SIG-M5 treated with dmso at 0.1 percent for 504 hours (cell line): ENCODE data around the gene TSFM.

Source experiments
- DNase-seq: peaks from one replicate; lab custom pipeline; 2025; ENCODE audit not compliant: unreplicated experiment; lab: John Stamatoyannopoulos, UW

The TSFM gene

GRCh38 chr12:57745485-57745881, 37.1 kb upstream of the TSFM start:
- no peak for DNase-seq

GRCh38 chr12:57746025-57746424, 36.6 kb upstream of the TSFM start:
- DNase-seq, result no peak

- no peak for DNase-seq
Measured at GRCh38 chr12:57749061-57749460, 33.5 kb upstream of the TSFM start.

GRCh38 chr12:57750561-57751431, 31.8 kb upstream of the TSFM start:
- DNase-seq, result no peak

GRCh38 chr12:57751432-57751787, 31.2 kb upstream of the TSFM start:
- DNase-seq, result no peak

- peak; percentile 100 for DNase-seq
Measured at GRCh38 chr12:57751788-57752667, 30.6 kb upstream of the TSFM start, which contains the start of gene CDK4. Gene CDK4, minus strand, starts transcription at chr12:57752310. Its CDS starts 593 bp downstream, at chr12:57751717.

- DNase-seq, result no peak
Measured at GRCh38 chr12:57752668-57753000, 30.0 kb upstream of the TSFM start.

GRCh38 chr12:57753756-57754337, 28.7 kb upstream of the TSFM start:
- no peak for DNase-seq

GRCh38 chr12:57754411-57755193, 28.0 kb upstream of the TSFM start, which contains the start of gene MARCHF9:
Gene MARCHF9, plus strand, starts transcription at chr12:57755103. Its CDS starts 426 bp downstream, at chr12:57755529.
- DNase-seq, result peak; percentile 78

GRCh38 chr12:57755194-57755453, 27.5 kb upstream of the TSFM start:
- DNase-seq, result no peak

- peak; percentile 29 for DNase-seq
Measured at GRCh38 chr12:57755454-57756372, 26.9 kb upstream of the TSFM start.

GRCh38 chr12:57756406-57757341, 25.9 kb upstream of the TSFM start:
- peak; percentile 72 for DNase-seq

- no peak for DNase-seq
Measured at GRCh38 chr12:57757771-57758170, 24.8 kb upstream of the TSFM start.

GRCh38 chr12:57758552-57759359, 23.8 kb upstream of the TSFM start:
- DNase-seq, result no peak

- peak; percentile 58 for DNase-seq
Measured at GRCh38 chr12:57759360-57759980, 23.1 kb upstream of the TSFM start.

GRCh38 chr12:57760347-57760982, 22.1 kb upstream of the TSFM start:
- DNase-seq, result no peak

GRCh38 chr12:57761391-57761998, 21.1 kb upstream of the TSFM start:
- no peak for DNase-seq
